ENCODE measurements around the gene SLC8A1. TPM values are rescaled to one million over a fixed set of nuclear protein-coding genes. Genes with fewer than 3 reads are reported as not detected.

The SLC8A1 gene
- total RNA-seq, 2 experiments from 2014 or later, result 0.47 to 0.59 TPM

DNA sequence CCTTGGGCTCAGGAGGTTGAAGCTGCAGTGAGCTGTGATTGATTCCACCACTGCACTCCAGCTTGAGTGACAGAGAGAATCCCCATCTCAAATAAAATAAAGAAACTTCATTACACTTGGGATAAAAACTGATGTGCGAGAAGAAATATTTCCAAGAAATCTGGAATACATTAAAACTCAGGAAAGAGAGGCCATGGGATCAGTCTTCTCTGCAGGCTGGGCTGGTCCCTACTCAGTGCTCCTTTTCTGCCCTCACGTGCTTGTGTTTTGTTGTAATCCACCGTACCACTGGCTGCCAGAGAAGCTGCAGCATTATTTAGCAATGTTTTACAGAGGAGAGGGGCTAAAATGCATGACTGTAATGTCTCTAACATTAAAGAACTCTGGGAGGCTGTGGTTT is 282.0 kb downstream of the SLC8A1 start:
- H3K36me3 ChIP-seq (ENCODE audit: insufficient read depth, low read length), result no peaks in the 10 kb centered on the region
- Mint-ChIP-seq H3K4me3 (no peak overlapping the region), H3K27me3 (no peaks in the 10 kb centered on the region), H3K4me1 (ENCODE audit: low read depth) (no peaks in the 10 kb centered on the region), H3K9me3 (no peaks in the 10 kb centered on the region), H3K36me3 (ENCODE audit: low read depth) (no peaks in the 10 kb centered on the region), H3K27ac (no peak overlapping the region)
- ATAC-seq (ENCODE audit: poor library complexity) (no peak), DNase-seq (no peak)
- no peaks in the 10 kb centered on the region for H3K9me3 ChIP-seq (ENCODE audit: control insufficient read depth in 1 of 2, insufficient read depth in 1 of 2, low read length in 2 of 2)
- H3K4me3 ChIP-seq (ENCODE audit: low read length), result no peak overlapping the region
- H3K27me3 ChIP-seq (ENCODE audit: control insufficient read depth in 1 of 2, insufficient read depth in 2 of 2, low read length in 2 of 2), result no peaks in the 10 kb centered on the region
- intact Hi-C loops (cut with DNase I, micrococcal nuclease), result no loop called here
- no peak overlapping the region for H3K27ac ChIP-seq (ENCODE audit: low read depth in 1 of 2, low read length in 2 of 2)
- CTCF ChIA-PET, result no interaction called here
- H3K4me1 ChIP-seq (ENCODE audit: insufficient read depth, low read length), result no peaks in the 10 kb centered on the region
- POLR2A ChIA-PET, result no interaction called here
- TF ChIP-seq, protein P1, sequence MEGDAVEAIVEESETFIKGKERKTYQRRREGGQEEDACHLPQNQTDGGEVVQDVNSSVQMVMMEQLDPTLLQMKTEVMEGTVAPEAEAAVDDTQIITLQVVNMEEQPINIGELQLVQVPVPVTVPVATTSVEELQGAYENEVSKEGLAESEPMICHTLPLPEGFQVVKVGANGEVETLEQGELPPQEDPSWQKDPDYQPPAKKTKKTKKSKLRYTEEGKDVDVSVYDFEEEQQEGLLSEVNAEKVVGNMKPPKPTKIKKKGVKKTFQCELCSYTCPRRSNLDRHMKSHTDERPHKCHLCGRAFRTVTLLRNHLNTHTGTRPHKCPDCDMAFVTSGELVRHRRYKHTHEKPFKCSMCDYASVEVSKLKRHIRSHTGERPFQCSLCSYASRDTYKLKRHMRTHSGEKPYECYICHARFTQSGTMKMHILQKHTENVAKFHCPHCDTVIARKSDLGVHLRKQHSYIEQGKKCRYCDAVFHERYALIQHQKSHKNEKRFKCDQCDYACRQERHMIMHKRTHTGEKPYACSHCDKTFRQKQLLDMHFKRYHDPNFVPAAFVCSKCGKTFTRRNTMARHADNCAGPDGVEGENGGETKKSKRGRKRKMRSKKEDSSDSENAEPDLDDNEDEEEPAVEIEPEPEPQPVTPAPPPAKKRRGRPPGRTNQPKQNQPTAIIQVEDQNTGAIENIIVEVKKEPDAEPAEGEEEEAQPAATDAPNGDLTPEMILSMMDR (IDR thresholded peaks at IDR 0.05), result no peak

DNA sequence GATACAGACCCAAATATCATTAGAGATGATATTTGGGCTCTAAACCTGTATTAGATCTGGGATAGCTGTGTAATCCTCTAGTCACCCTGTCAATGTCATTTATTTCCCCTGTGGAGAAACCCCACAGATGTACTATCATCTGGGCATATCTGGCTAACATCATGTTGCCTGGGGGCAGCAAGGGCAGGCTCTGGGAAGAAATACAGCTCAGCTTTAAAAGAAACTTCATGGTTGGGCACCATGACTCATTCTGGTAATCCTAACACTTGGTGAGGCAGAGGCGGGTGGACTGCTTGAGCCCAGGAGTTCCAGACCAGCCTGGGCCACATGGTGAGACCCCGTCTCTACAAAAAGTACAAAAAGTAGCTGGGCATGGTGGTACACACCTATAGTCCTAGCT is 282.5 kb downstream of the SLC8A1 start:
- Mint-ChIP-seq H3K36me3 (ENCODE audit: low read depth) (no peaks in the 10 kb centered on the region), H3K27ac (no peak overlapping the region), H3K27me3 (no peaks in the 10 kb centered on the region), H3K4me1 (ENCODE audit: low read depth) (no peaks in the 10 kb centered on the region), H3K9me3 (no peaks in the 10 kb centered on the region), H3K4me3 (no peak overlapping the region)
- TF ChIP-seq, protein P1 (IDR thresholded peaks at IDR 0.05), result no peak
- CTCF ChIA-PET, result no interaction called here
- H3K36me3 ChIP-seq (ENCODE audit: insufficient read depth, low read length), result no peaks in the 10 kb centered on the region
- ATAC-seq (ENCODE audit: poor library complexity), result no peak
- no peaks in the 10 kb centered on the region for H3K27me3 ChIP-seq (ENCODE audit: control insufficient read depth in 1 of 2, insufficient read depth in 2 of 2, low read length in 2 of 2)
- intact Hi-C loops (cut with DNase I, micrococcal nuclease), result no loop called here
- no peak overlapping the region for H3K4me3 ChIP-seq (ENCODE audit: low read length)
- DNase-seq, result no peak
- POLR2A ChIA-PET, result no interaction called here
- no peaks in the 10 kb centered on the region for H3K4me1 ChIP-seq (ENCODE audit: insufficient read depth, low read length)
- H3K27ac ChIP-seq (ENCODE audit: low read depth in 1 of 2, low read length in 2 of 2), result no peak overlapping the region
- no peaks in the 10 kb centered on the region for H3K9me3 ChIP-seq (ENCODE audit: control insufficient read depth in 1 of 2, insufficient read depth in 1 of 2, low read length in 2 of 2)

DNA sequence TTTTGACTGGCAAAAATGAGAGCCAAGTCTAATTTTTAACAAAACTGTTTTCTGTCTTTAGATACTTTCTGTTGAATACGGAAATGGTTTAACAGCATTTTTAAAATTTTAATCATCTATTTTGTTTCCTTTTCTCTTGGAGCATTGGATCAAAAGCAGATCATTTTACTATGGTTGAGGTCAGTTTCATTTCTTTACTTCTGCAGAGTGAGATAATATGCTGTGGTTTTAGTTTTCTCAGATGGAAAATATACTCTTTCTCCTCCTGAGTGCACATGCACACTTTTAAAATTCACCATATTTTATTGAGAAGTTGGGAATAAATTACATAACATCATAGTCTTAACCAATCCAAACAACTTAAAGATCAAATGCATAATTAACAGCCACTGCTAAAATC is 283.3 kb downstream of the SLC8A1 start:
- H3K27me3 ChIP-seq (ENCODE audit: control insufficient read depth in 1 of 2, insufficient read depth in 2 of 2, low read length in 2 of 2), result no peaks in the 10 kb centered on the region
- POLR2A ChIA-PET, result no interaction called here
- Mint-ChIP-seq H3K36me3 (ENCODE audit: low read depth) (no peaks in the 10 kb centered on the region), H3K4me1 (ENCODE audit: low read depth) (no peaks in the 10 kb centered on the region), H3K9me3 (no peaks in the 10 kb centered on the region), H3K27ac (no peak overlapping the region), H3K4me3 (no peak overlapping the region), H3K27me3 (no peaks in the 10 kb centered on the region)
- H3K4me3 ChIP-seq (ENCODE audit: low read length), result no peak overlapping the region
- no peaks in the 10 kb centered on the region for H3K36me3 ChIP-seq (ENCODE audit: insufficient read depth, low read length)
- H3K27ac ChIP-seq (ENCODE audit: low read depth in 1 of 2, low read length in 2 of 2), result no peak overlapping the region
- TF ChIP-seq, protein P1 (IDR thresholded peaks at IDR 0.05), result no peak
- CTCF ChIA-PET, result no interaction called here
- H3K4me1 ChIP-seq (ENCODE audit: insufficient read depth, low read length), result no peaks in the 10 kb centered on the region
- ATAC-seq (ENCODE audit: poor library complexity) (no peak), DNase-seq (no peak)
- no peaks in the 10 kb centered on the region for H3K9me3 ChIP-seq (ENCODE audit: control insufficient read depth in 1 of 2, insufficient read depth in 1 of 2, low read length in 2 of 2)
- intact Hi-C loops (cut with DNase I, micrococcal nuclease), result no loop called here
